ENCODE results near the gene COL1A2.

Gene COL1A2

DNA sequence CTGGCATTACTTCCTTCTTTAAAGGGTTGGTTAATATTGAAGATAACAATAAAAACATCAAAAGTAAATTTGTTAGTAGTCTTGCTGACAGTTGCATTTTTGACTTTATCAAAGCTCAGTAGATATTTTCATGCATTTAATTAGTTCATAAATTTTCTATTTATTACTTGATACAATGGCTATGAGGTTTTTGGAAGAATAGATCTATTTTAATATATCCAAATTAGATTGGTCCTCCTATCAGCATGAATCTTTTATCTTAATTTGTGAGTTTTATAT, 16.4 kb downstream of the COL1A2 start:
- no peak for DNase-seq (ENCODE audit: low spot score)

GRCh38 chr7:94412762-94413322, 18.1 kb downstream of the COL1A2 start:
- no peak for DNase-seq (ENCODE audit: low spot score)

GRCh38 chr7:94414481-94414880, 19.8 kb downstream of the COL1A2 start:
- no peak for DNase-seq (ENCODE audit: low spot score)

GRCh38 chr7:94414980-94415379, 20.3 kb downstream of the COL1A2 start:
- DNase-seq (ENCODE audit: low spot score), result no peak

- DNase-seq (ENCODE audit: low spot score), result no peak
Measured at GRCh38 chr7:94417306-94417705, 22.6 kb downstream of the COL1A2 start.

DNA sequence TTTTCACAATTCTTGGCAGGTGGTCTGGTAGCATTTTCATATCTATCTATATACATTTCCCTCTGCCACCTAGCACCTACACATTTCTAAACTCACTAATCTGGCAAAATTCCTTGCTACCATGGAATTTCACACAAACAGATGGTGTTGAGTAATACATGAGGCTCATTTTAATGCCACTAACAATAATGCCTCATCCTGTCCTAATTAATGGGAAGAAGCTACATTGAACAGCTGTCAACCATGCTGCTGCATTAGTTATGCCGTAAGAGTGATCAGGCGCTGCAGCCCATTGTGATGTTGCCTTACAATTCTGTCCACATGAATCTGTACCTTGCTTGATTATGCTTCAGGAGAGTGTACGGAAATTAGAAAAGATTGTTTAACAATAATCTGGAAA, 23.2 kb downstream of the COL1A2 start:
- DNase-seq (ENCODE audit: low spot score), result no peak

GRCh38 chr7:94418851-94419250, 24.2 kb downstream of the COL1A2 start:
- DNase-seq (ENCODE audit: low spot score), result no peak

GRCh38 chr7:94420328-94420727, 25.6 kb downstream of the COL1A2 start:
- no peak for DNase-seq (ENCODE audit: low spot score)

GRCh38 chr7:94421681-94422080, 27.0 kb downstream of the COL1A2 start:
- DNase-seq (ENCODE audit: low spot score), result no peak

- no peak for DNase-seq (ENCODE audit: low spot score)
Measured at GRCh38 chr7:94422136-94422535, 27.4 kb downstream of the COL1A2 start.

GRCh38 chr7:94422827-94423460, 28.2 kb downstream of the COL1A2 start:
- no peak for DNase-seq (ENCODE audit: low spot score)

- DNase-seq (ENCODE audit: low spot score), result no peak
Measured at GRCh38 chr7:94423863-94424735, 29.4 kb downstream of the COL1A2 start.

GRCh38 chr7:94425546-94425945, 30.9 kb downstream of the COL1A2 start:
- no peak for DNase-seq (ENCODE audit: low spot score)

GRCh38 chr7:94426980-94427875, 32.5 kb downstream of the COL1A2 start:
- DNase-seq (ENCODE audit: low spot score), result no peak

- no peak for DNase-seq (ENCODE audit: low spot score)
Measured at GRCh38 chr7:94429153-94429552, 34.5 kb downstream of the COL1A2 start.

DNA sequence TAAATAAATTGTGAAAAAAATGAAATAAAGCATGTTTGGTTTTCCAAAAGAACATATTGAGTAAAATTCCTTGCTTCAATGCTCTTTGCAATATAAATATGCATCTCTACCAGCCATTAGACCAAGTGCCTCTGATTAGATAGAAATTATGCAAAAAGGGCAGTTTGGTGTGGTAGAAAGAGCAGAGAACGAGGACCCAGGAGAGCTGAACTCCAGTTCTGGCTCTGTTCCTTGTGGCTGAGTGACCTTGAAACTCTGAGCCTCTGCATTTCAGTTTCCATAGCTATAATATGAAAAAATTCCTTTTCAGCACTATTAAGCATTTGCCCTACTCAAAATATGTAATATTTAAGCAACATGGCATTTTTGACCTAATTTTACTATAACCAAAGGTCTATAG, 36.5 kb downstream of the COL1A2 start:
- DNase-seq (ENCODE audit: low spot score), result no peak

DNA sequence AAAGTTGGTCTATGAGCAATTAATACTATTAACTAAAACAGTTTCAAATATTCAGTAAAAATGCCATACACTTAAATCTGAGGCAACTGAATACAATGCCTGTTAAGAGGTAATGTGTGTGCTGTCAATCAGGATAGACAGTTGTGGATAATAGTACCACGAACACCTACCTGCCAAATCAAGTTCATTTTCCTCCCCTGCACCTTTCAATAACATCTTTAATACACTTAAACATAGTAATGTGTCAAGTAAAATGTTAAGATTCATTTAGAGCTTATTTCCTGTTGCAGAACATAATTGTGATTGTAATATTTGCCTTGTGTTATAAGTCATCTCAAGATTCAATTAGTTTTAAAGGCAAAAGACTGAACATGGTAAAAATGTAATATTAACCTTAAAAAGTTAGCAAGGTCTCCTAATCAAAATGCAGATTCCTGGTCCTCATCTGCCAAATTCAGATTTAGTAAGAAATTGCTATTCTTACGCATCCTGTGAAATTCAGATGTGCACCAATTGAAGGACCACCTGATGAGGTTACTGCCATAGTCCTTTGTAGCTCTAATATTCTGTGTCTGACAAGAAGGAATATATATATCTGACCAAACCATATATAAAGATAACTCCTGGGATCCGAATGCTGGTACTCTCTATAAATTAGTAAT, 37.1 kb downstream of the COL1A2 start:
- DNase-seq (ENCODE audit: low spot score), result no peak

DNA sequence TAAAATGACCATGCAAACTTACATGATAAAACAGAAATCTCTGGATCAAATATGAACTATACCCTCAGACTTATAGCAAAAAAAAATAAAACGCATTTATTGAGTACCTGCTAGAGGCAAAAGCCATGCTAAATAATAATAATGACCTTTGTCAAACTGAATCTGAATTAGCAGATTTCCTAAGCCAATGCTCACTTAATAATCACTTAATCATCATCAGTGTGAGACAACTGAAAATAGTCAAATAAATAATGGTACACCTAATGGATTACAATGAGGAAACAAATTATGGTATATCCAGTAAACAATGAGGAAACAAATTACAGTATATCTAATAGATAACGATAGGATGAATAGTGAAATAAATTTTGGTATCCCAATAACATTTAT, 37.6 kb downstream of the COL1A2 start:
- DNase-seq (ENCODE audit: low spot score), result no peak

- no peak for DNase-seq (ENCODE audit: low spot score)
Measured at GRCh38 chr7:94432817-94433216, 38.1 kb downstream of the COL1A2 start.

GRCh38 chr7:94433224-94433623, 38.5 kb downstream of the COL1A2 start:
- no peak for DNase-seq (ENCODE audit: low spot score)

GRCh38 chr7:94434042-94434441, 39.3 kb downstream of the COL1A2 start:
- DNase-seq (ENCODE audit: low spot score), result no peak

DNA sequence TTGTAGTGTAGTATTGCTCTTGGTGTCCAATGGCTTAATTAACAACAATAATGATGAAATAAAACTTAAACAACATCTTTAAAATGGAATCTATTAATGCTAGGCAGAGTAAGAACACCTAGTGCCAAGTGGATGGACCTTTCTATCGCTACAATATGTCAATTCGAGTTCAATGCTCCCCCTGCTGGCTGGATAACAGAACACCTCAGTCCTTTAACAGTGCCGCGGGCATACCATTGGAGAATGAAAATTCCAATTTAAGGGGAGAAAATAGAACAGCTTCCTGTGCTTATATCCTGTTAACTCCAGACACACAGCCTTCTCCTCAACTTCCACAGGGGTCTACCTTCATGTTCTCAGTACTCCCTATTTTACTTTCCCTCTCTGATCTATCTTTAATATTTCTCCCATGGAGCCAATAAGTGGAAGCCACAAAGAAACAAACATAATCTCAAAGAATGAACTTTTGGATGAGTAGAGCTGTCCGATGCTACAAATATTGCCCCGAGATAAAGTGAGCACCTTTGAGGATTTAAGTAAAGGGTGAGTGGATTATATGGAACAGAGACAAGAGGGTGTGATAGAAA, 41.4 kb downstream of the COL1A2 start:
- peak; percentile 64 for DNase-seq (ENCODE audit: low spot score)

Data from ecto neural progenitor cell (in vitro differentiated cells).